ENCODE measurements around the gene TADA2B.

- no peak for TF ChIP-seq POLR2A (IDR thresholded peaks at IDR 0.05)
- TF ChIP-seq CTCF (IDR thresholded peaks at IDR 0.05) = no peak
Observed at GRCh38 chr4:7027913-7028312, 15.3 kb upstream of the TADA2B start.
